Body of pancreas (tissue), 4 donors: ENCODE data around the gene NCF4. TPM values are rescaled to one million over a fixed set of nuclear protein-coding genes. Genes with fewer than 3 reads are reported as not detected.

Source experiments
- ATAC-seq: fragments of 150-250 bp; one replicate; pipeline ENCODE4 v1.9.1; 2016
- DNase-seq, 4 donors: peaks; one replicate each; pipeline ENCODE4 v3.0.0-alpha.2; 2019
- H3K27ac ChIP-seq, 4 donors: fragments of 200-600 bp; sonication (generic); 1 replicate in 3 of 4; 2 replicates in 1 of 4; pipeline versions ENCODE4 v1.5.1 to v1.6.1; 2016 to 2019; ENCODE audit warnings: mild to moderate bottlenecking in 1 of 4, mixed read lengths in 1 of 4, moderate library complexity in 1 of 4
- H3K27me3 ChIP-seq, 2 donors: fragments of 200-600 bp; sonication (generic); one replicate each; pipeline ENCODE4 v1.6.0; 2016; ENCODE audit warnings: mild to moderate bottlenecking in 1 of 2
- H3K36me3 ChIP-seq, 2 donors: fragments of 200-600 bp; sonication (generic); replicated peaks in 1 of 2; 2 replicates each; pipeline ENCODE4 v1.5.1; 2016; ENCODE audit warnings: low read depth in 2 of 2; ENCODE audit not compliant: insufficient read depth in 1 of 2
- H3K4me1 ChIP-seq: fragments of 200-600 bp; sonication (generic); one replicate; pipeline ENCODE4 v1.6.0; 2016
- H3K4me3 ChIP-seq, 2 donors: fragments of 200-600 bp; sonication (generic); 1 replicate in 1 of 2; 2 replicates in 1 of 2; pipeline ENCODE4 v1.5.1; 2016 to 2019
- H3K9me3 ChIP-seq, 3 donors: fragments of 200-600 bp; sonication (generic); 1 replicate in 2 of 3; 2 replicates in 1 of 3; pipeline ENCODE4 v1.5.1; 2016
- POLR2A ChIP-seq, 3 donors: fragments of 450-650 bp; IDR thresholded peaks; one replicate each; pipeline ENCODE4 v1.6.1; 2016; ENCODE audit warnings: antibody characterized with exemption in 3 of 3, mild to moderate bottlenecking in 2 of 3
- WGBS, 2 donors: methylation state at CpG; one replicate each; pipeline ENCODE4 v1.1.5; 2017; 5-methylcytosine and 5-hydroxymethylcytosine counted together
- intact Hi-C: fragments of 100-400 bp; cut with DNase I; formaldehyde crosslinking; loops from one replicate; pipeline ENCODE4 v1.15.1; 2023
- total RNA-seq, 2 donors: library from RNA; depleted of rRNA; stranded (reverse); fragments of >200 nt; gene quantifications; one replicate each; pipeline ENCODE4 v1.1.0, GENCODE V29; 2016
- TF ChIP-seq, protein P1 (sequence below), 7 experiments: fragments of 450-650 bp in 4 of 7; fragments of 200-600 bp in 3 of 7; sonication (generic) in 3 of 7; IDR thresholded peaks; one replicate each; pipeline ENCODE4 v1.5.1; 2016 to 2019; ENCODE audit warnings: antibody characterized with exemption in 7 of 7

The NCF4 gene
- total RNA-seq, 2 donors from 2014 or later: 5.9 to 6.0 TPM

DNA sequence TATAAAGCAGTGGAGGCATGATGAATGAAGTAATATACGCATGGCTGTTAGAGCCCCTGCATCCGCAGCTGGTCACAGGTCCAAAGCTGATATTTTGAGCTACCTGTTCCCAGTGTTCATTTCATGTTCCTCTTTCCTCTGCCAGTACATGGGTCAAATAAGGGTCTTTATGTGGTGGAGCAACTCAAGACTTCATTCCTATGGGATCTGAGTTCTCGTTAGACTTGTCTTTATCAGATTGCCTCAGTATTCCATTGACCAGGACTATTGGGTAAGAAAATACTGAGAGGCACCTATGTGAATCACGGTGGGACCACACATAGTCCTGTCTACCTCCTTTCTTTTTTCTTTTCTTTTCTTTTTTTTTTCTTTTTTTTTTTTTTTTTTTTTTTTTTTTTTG lies 25.2 kb downstream of the NCF4 start:
- no peak overlapping the region for H3K4me3 ChIP-seq
- H3K27ac ChIP-seq: no peak overlapping the region
- no peaks in the 10 kb centered on the region for H3K4me1 ChIP-seq
- TF ChIP-seq POLR2A (IDR thresholded peaks at IDR 0.05): no peak
- TF ChIP-seq, protein P1, sequence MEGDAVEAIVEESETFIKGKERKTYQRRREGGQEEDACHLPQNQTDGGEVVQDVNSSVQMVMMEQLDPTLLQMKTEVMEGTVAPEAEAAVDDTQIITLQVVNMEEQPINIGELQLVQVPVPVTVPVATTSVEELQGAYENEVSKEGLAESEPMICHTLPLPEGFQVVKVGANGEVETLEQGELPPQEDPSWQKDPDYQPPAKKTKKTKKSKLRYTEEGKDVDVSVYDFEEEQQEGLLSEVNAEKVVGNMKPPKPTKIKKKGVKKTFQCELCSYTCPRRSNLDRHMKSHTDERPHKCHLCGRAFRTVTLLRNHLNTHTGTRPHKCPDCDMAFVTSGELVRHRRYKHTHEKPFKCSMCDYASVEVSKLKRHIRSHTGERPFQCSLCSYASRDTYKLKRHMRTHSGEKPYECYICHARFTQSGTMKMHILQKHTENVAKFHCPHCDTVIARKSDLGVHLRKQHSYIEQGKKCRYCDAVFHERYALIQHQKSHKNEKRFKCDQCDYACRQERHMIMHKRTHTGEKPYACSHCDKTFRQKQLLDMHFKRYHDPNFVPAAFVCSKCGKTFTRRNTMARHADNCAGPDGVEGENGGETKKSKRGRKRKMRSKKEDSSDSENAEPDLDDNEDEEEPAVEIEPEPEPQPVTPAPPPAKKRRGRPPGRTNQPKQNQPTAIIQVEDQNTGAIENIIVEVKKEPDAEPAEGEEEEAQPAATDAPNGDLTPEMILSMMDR (IDR thresholded peaks at IDR 0.05): no peak
- no peaks in the 10 kb centered on the region for H3K36me3 ChIP-seq
- H3K27me3 ChIP-seq: no peaks in the 10 kb centered on the region
- ATAC-seq (no peak), DNase-seq (no peak)
- 73 to 83% methylated on average over 4 of the region's 4 CpGs for WGBS, 2 donors
- no peaks in the 10 kb centered on the region for H3K9me3 ChIP-seq
- intact Hi-C loops: no loop called here

DNA sequence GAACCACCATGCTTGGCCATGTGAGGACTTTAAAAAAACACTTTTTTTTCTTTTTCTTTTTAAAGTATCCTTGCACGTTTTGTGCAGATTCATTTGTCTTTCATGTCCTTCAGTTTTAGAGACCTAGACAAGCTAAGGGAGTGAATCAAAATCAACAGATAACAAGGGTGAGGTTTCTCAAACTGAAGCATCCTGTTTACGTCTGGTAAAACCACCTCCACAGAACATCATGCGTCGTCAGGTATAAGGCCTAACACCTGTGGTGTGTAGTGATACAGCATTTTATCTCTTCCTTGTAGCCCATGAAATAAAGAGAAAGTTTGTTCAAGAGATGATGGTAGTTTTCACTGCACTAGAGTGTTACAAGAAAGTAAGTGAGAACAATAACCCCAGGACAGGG lies 26.4 kb downstream of the NCF4 start:
- H3K4me1 ChIP-seq: no peaks in the 10 kb centered on the region
- intact Hi-C loops: no loop called here
- H3K36me3 ChIP-seq: no peaks in the 10 kb centered on the region
- ATAC-seq: no peak
- DNase-seq: no peak
- no peak overlapping the region for H3K27ac ChIP-seq
- no peaks in the 10 kb centered on the region for H3K9me3 ChIP-seq
- no peak overlapping the region for H3K4me3 ChIP-seq
- WGBS, 2 donors: 67 to 75% methylated on average over 4 of the region's 4 CpGs
- no peaks in the 10 kb centered on the region for H3K27me3 ChIP-seq
- TF ChIP-seq POLR2A (IDR thresholded peaks at IDR 0.05): no peak
- TF ChIP-seq, protein P1 (IDR thresholded peaks at IDR 0.05): no peak

DNA sequence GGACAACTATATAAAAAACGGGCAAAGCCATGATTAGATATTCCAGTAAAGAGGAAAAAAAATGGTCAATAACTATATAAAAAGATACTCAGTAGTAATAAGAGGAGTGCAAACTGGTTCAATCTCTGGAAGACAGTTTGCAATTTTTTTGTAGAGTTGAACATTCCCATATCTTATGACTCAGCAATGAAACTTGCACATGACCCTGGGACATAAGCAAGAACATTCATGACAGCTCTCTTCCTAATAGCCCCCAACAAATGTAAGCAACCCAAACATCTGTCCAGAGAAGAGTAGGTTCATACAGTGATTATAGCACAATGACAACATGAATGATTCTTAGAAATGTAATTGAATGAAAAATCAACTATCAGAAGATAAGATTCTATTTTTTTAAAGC lies 30.8 kb downstream of the NCF4 start:
- intact Hi-C loops: no loop called here
- H3K9me3 ChIP-seq: no peaks in the 10 kb centered on the region
- TF ChIP-seq, protein P1 (IDR thresholded peaks at IDR 0.05): no peak
- TF ChIP-seq POLR2A (IDR thresholded peaks at IDR 0.05): no peak
- no peak overlapping the region for H3K4me3 ChIP-seq
- no peak for DNase-seq
- no peak for ATAC-seq
- no peaks in the 10 kb centered on the region for H3K4me1 ChIP-seq
- WGBS, 2 donors: 45 to 54% methylated on average over 1 of the region's 1 CpG
- no peak overlapping the region for H3K27ac ChIP-seq
- no peaks in the 10 kb centered on the region for H3K27me3 ChIP-seq
- H3K36me3 ChIP-seq: no peaks in the 10 kb centered on the region

DNA sequence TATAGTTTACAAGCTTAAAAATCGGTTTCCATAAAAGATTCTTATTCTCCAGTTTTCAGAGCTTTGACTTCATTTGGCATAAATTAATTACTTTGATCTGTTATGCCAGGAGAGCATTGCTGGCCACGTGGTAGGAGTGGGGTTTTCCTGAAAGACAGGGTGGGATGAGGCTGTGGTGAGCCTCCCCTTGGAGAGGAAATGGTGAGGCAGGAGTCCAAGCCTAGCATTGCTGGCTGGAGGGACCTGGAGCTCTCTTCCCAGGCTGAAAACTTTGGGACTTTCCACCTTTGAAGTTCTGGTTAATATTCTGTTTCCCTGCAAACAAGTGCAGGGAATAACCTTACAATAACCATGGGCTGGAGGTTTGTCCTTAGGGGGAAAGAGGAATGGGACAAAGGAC lies 31.5 kb downstream of the NCF4 start:
- Histone ChIP-seq H3K27me3 (no peaks in the 10 kb centered on the region), H3K36me3 (no peaks in the 10 kb centered on the region), H3K27ac (no peak overlapping the region), H3K4me3 (no peak overlapping the region), H3K4me1 (no peaks in the 10 kb centered on the region), H3K9me3 (no peaks in the 10 kb centered on the region)
- WGBS, 2 donors: 25 to 33% methylated on average over 2 of the region's 2 CpGs
- intact Hi-C loops: no loop called here
- DNase-seq (no peak), ATAC-seq (no peak)
- TF ChIP-seq, protein P1 (IDR thresholded peaks at IDR 0.05): no peak
- no peak for TF ChIP-seq POLR2A (IDR thresholded peaks at IDR 0.05)

DNA sequence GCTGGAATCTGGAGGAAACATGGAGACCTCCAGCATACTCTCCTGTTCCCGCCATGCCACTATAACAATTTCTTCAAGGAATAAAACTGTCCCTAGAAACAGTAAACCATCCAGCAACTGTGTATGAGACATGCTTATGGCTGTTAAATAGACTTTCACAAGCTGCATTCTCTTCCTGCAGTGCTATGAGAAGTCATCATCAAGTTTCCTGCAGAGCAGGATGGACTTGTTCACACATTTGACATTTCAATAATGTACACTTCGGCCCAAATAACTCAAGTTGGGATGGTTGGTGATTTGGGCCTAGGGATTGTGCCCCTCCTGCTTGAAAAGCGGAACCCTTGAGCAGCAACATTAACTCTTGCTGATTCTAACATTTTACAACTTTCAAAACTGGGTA lies 32.5 kb downstream of the NCF4 start:
- no peaks in the 10 kb centered on the region for H3K9me3 ChIP-seq
- H3K4me1 ChIP-seq: no peaks in the 10 kb centered on the region
- H3K4me3 ChIP-seq: no peak overlapping the region
- intact Hi-C loops: no loop called here
- no peaks in the 10 kb centered on the region for H3K27me3 ChIP-seq
- H3K27ac ChIP-seq: no peak overlapping the region
- TF ChIP-seq, protein P1 (IDR thresholded peaks at IDR 0.05): no peak
- TF ChIP-seq POLR2A (IDR thresholded peaks at IDR 0.05): no peak
- DNase-seq (no peak), ATAC-seq (no peak)
- no peaks in the 10 kb centered on the region for H3K36me3 ChIP-seq
- 65 to 69% methylated on average over 3 of the region's 3 CpGs for whole genome bisulfite sequencing, 2 donors
